HG03064 (cell line): ENCODE data around the gene HDAC4.

Experiments used
- ATAC-seq: cut with Tn5 transposase; IDR thresholded peaks from one replicate; pipeline ENCODE4 v1.9.1; 2021; ENCODE audit warnings: low read depth; ENCODE audit not compliant: unreplicated experiment

The HDAC4 gene

GRCh38 chr2:239273280-239274234, 127.3 kb downstream of the HDAC4 start:
- ATAC-seq = no peak

- no peak for ATAC-seq
These were observed 128.2 kb downstream of the HDAC4 start for GRCh38 chr2:239272626-239273025.

- no peak for ATAC-seq
These were observed 128.9 kb downstream of the HDAC4 start for GRCh38 chr2:239271882-239272281.

GRCh38 chr2:239271471-239271870, 129.3 kb downstream of the HDAC4 start:
- no peak for ATAC-seq

- no peak for ATAC-seq
These were observed 130.9 kb downstream of the HDAC4 start for GRCh38 chr2:239269916-239270315.

- ATAC-seq = no peak
These were observed 131.5 kb downstream of the HDAC4 start for GRCh38 chr2:239269173-239269885.

GRCh38 chr2:239268549-239268948, 132.3 kb downstream of the HDAC4 start:
- ATAC-seq = no peak

- ATAC-seq = no peak
These were observed 132.7 kb downstream of the HDAC4 start for GRCh38 chr2:239268082-239268481.

- peak; percentile 91 for ATAC-seq
These were observed 133.4 kb downstream of the HDAC4 start for GRCh38 chr2:239267288-239267951.

- ATAC-seq = no peak
These were observed 134.0 kb downstream of the HDAC4 start for GRCh38 chr2:239266779-239267287.

GRCh38 chr2:239266434-239266766, 134.4 kb downstream of the HDAC4 start:
- ATAC-seq = no peak

- no peak for ATAC-seq
These were observed 135.0 kb downstream of the HDAC4 start for GRCh38 chr2:239265681-239266433.

GRCh38 chr2:239264838-239265651, 135.8 kb downstream of the HDAC4 start:
- ATAC-seq = no peak

GRCh38 chr2:239264492-239264837, 136.4 kb downstream of the HDAC4 start:
- no peak for ATAC-seq

- ATAC-seq = no peak
These were observed 136.9 kb downstream of the HDAC4 start for GRCh38 chr2:239263669-239264491.

GRCh38 chr2:239263231-239263630, 137.6 kb downstream of the HDAC4 start:
- no peak for ATAC-seq

- ATAC-seq = no peak
These were observed 138.2 kb downstream of the HDAC4 start for GRCh38 chr2:239262484-239263230.
